HepG2 (cell line): ENCODE measurements around the gene HSDL1. TPM values are rescaled to one million over a fixed set of nuclear protein-coding genes. Genes with fewer than 3 reads are reported as not detected.

Experiments used
- EEA1 ChIP-seq: sonication (generic); formaldehyde crosslinking; IDR thresholded peaks from 2 replicates; pipeline ENCODE4 v1.5.1; 2020; ENCODE audit warnings: mild to moderate bottlenecking, missing genetic modification reagents, borderline replicate concordance
- ETV5 ChIP-seq: IDR thresholded peaks from 2 replicates; pipeline ENCODE4 v1.6.1; 2018; ENCODE audit warnings: missing biosample characterization, missing genetic modification reagents, inconsistent platforms, borderline replicate concordance
- GZF1 ChIP-seq: sonication (generic); formaldehyde crosslinking; IDR thresholded peaks from 2 replicates; pipeline ENCODE4 v1.5.1; 2020; ENCODE audit warnings: mild to moderate bottlenecking, missing genetic modification reagents
- MTA3 ChIP-seq: sonication (generic); formaldehyde crosslinking; IDR thresholded peaks from 2 replicates; pipeline ENCODE4 v1.4.0; 2020; ENCODE audit warnings: missing genetic modification reagents
- RARG ChIP-seq: sonication (generic); formaldehyde crosslinking; IDR thresholded peaks from 2 replicates; pipeline ENCODE4 v1.4.0; 2020; ENCODE audit warnings: low read depth, mild to moderate bottlenecking, missing genetic modification reagents
- SAP130 ChIP-seq: IDR thresholded peaks from 2 replicates; pipeline ENCODE4 v1.6.1; 2016; ENCODE audit warnings: low read depth
- XBP1 ChIP-seq: sonication (generic); formaldehyde crosslinking; IDR thresholded peaks from 2 replicates; pipeline ENCODE4 v1.5.0; 2020; ENCODE audit warnings: missing genetic modification reagents
- ZBTB42 ChIP-seq: sonication (generic); formaldehyde crosslinking; IDR thresholded peaks from 2 replicates; pipeline ENCODE4 v1.5.0; 2020; ENCODE audit warnings: mild to moderate bottlenecking, missing genetic modification reagents
- ZFP37 ChIP-seq: sonication (generic); formaldehyde crosslinking; IDR thresholded peaks from 2 replicates; pipeline ENCODE4 v1.4.0; 2020; ENCODE audit warnings: missing genetic modification reagents, borderline replicate concordance
- ZNF143 ChIP-seq: sonication (generic); formaldehyde crosslinking; IDR thresholded peaks from 2 replicates; pipeline ENCODE4 v1.4.0; 2020; ENCODE audit warnings: missing genetic modification reagents
- ZNF3 ChIP-seq: IDR thresholded peaks from 2 replicates; pipeline ENCODE4 v1.7.0; 2017; ENCODE audit warnings: inconsistent platforms
- polyA plus RNA-seq, 8 experiments: library from polyadenylated mRNA; depleted of rRNA in 3 of 8; stranded (reverse) in 7 of 8; unstranded in 1 of 8; fragments of >200 nt; fragmentation: Illumina TruSeq in 4 of 8; extraction: Trizol in 4 of 8; gene quantifications; 2 replicates each; pipeline versions ENCODE4 v1.2.1 to v1.2.3, GENCODE V29; 2011 to 2016; ENCODE audit warnings: low read depth in 4 of 8, missing spikeins in 1 of 8, mixed read lengths in 1 of 8; ENCODE audit not compliant: insufficient read depth in 1 of 8
- total RNA-seq, 5 experiments: library from RNA; depleted of rRNA; stranded (reverse); fragments of >200 nt; fragmentation: Illumina TruSeq; extraction: Trizol; gene quantifications; 2 replicates each; pipeline ENCODE4 v1.2.3, GENCODE V29; 2016; ENCODE audit warnings: low read depth in 1 of 5
- TF ChIP-seq, protein P1 (sequence below): sonication (generic); formaldehyde crosslinking; conservative IDR thresholded peaks from 2 replicates; pipeline ENCODE4 v1.4.0; 2020; ENCODE audit warnings: missing genetic modification reagents
- TF ChIP-seq, protein P2 (sequence below): sonication (generic); formaldehyde crosslinking; IDR thresholded peaks from 2 replicates; pipeline ENCODE4 v1.5.1; 2020; ENCODE audit warnings: mild to moderate bottlenecking, missing genetic modification reagents, borderline replicate concordance
- TF ChIP-seq, protein P3 (sequence below): sonication (generic); formaldehyde crosslinking; IDR thresholded peaks from 2 replicates; pipeline ENCODE4 v1.8.0; 2022; ENCODE audit warnings: missing genetic modification reagents, low read depth, mild to moderate bottlenecking, borderline replicate concordance
- TF ChIP-seq, protein P4 (sequence below): sonication (generic); IDR thresholded peaks from 2 replicates; pipeline ENCODE4 v1.6.1; 2016; ENCODE audit warnings: low read depth, borderline replicate concordance
- TF ChIP-seq, protein P5 (sequence below): sonication (generic); formaldehyde crosslinking; IDR thresholded peaks from 2 replicates; pipeline ENCODE4 v1.5.0; 2020; ENCODE audit warnings: missing genetic modification reagents, mild to moderate bottlenecking, borderline replicate concordance
- TF ChIP-seq, protein P6 (sequence below): IDR thresholded peaks from 2 replicates; pipeline ENCODE4 v1.4.0; 2020; ENCODE audit warnings: mild to moderate bottlenecking, missing genetic modification reagents
- TF ChIP-seq, protein P7 (sequence below): sonication (generic); formaldehyde crosslinking; IDR thresholded peaks from 2 replicates; pipeline ENCODE4 v1.8.0; 2022; ENCODE audit warnings: missing genetic modification reagents, mild to moderate bottlenecking, inconsistent platforms, borderline replicate concordance

Gene HSDL1
- total and polyA plus RNA-seq, 2 of the 13 experiments (the other 11 are each of a cell fraction or from before 2014, with no cell fraction given): 49.2 to 49.7 TPM

DNA sequence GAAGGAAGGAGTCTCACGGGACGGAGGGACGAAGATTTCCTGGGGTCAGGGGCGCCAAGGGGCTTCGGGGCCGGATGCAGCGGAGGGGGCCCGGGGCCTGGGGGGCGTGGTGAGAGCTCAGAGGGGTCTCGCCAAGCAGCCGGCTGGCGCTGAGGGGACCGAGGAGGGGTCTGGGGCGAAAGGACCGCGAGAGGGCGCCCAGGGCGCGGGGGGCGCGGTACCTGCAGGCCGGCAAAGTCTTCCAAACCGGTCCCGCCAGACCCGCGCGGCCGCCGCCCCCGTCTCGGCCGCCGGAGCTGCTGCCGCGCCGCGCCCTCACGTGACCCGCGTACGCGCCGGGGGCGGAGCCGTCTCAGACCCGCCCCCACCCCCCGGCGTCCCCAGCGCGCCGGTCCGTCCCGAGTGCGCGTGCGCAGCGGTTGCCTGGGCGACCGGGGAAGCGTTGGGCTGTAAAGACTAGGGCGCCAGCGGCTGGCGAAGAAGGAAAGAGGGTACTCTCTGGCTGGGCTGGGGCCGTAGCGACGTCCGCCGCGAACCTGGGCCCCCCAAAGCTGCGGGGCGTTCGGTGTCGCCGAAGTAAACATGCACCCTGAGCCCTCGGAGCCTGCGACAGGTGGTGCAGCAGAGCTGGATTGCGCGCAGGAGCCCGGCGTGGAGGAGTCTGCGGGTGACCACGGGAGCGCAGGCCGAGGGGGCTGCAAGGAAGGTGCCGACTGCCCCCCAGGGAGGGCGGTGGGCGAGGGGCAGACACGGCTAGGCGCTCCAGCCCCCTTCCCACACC lies at the start of gene HSDL1, which contains the start of gene DNAAF1 (continued):
- TF ChIP-seq ZFP37 (no peak), ZNF3 (CRISPR knock-in tag) (no peak), GZF1 (no peak), MTA3 (CRISPR knock-in tag) (no peak), XBP1 (CRISPR knock-in tag) (no peak), ETV5 (CRISPR knock-in tag) (no peak), ZNF143 (CRISPR knock-in tag) (peak; percentile 75), ZBTB42 (CRISPR knock-in tag) (no peak), EEA1 (peak; percentile 85; the same call in 1 of the 2 replicates), RARG (CRISPR knock-in tag) (no peak), SAP130 (CRISPR knock-in tag) (peak; percentile 99)
- TF ChIP-seq, protein P1, sequence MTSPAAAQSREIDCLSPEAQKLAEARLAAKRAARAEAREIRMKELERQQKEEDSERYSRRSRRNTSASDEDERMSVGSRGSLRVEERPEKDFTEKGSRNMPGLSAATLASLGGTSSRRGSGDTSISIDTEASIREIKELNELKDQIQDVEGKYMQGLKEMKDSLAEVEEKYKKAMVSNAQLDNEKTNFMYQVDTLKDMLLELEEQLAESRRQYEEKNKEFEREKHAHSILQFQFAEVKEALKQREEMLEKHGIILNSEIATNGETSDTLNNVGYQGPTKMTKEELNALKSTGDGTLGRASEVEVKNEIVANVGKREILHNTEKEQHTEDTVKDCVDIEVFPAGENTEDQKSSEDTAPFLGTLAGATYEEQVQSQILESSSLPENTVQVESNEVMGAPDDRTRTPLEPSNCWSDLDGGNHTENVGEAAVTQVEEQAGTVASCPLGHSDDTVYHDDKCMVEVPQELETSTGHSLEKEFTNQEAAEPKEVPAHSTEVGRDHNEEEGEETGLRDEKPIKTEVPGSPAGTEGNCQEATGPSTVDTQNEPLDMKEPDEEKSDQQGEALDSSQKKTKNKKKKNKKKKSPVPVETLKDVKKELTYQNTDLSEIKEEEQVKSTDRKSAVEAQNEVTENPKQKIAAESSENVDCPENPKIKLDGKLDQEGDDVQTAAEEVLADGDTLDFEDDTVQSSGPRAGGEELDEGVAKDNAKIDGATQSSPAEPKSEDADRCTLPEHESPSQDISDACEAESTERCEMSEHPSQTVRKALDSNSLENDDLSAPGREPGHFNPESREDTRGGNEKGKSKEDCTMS (CRISPR knock-in tag): no peak
- TF ChIP-seq, protein P2, sequence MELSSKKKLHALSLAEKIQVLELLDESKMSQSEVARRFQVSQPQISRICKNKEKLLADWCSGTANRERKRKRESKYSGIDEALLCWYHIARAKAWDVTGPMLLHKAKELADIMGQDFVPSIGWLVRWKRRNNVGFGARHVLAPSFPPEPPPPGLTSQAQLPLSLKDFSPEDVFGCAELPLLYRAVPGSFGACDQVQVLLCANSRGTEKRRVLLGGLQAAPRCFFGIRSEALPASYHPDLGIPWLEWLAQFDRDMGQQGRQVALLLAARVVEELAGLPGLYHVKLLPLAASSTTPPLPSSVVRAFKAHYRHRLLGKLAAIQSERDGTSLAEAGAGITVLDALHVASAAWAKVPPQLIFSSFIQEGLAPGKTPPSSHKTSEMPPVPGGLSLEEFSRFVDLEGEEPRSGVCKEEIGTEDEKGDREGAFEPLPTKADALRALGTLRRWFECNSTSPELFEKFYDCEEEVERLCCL: no peak
- TF ChIP-seq, protein P3, sequence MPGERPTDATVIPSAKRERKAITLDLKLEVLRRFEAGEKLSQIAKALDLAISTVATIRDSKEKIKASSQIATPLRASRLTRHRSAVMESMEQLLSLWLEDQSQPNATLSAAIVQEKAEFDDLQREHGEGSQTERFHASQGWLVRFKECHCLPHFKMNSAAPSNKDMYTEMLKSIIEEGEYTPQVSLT (CRISPR knock-in tag): no peak
- TF ChIP-seq, protein P4, sequence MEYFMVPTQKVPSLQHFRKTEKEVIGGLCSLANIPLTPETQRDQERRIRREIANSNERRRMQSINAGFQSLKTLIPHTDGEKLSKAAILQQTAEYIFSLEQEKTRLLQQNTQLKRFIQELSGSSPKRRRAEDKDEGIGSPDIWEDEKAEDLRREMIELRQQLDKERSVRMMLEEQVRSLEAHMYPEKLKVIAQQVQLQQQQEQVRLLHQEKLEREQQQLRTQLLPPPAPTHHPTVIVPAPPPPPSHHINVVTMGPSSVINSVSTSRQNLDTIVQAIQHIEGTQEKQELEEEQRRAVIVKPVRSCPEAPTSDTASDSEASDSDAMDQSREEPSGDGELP: no peak
- TF ChIP-seq, protein P5, sequence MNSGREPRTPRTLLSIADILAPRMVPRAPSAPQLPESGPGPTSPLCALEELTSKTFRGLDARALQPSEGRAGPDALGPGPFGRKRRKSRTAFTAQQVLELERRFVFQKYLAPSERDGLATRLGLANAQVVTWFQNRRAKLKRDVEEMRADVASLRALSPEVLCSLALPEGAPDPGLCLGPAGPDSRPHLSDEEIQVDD: no peak
- TF ChIP-seq, protein P6, sequence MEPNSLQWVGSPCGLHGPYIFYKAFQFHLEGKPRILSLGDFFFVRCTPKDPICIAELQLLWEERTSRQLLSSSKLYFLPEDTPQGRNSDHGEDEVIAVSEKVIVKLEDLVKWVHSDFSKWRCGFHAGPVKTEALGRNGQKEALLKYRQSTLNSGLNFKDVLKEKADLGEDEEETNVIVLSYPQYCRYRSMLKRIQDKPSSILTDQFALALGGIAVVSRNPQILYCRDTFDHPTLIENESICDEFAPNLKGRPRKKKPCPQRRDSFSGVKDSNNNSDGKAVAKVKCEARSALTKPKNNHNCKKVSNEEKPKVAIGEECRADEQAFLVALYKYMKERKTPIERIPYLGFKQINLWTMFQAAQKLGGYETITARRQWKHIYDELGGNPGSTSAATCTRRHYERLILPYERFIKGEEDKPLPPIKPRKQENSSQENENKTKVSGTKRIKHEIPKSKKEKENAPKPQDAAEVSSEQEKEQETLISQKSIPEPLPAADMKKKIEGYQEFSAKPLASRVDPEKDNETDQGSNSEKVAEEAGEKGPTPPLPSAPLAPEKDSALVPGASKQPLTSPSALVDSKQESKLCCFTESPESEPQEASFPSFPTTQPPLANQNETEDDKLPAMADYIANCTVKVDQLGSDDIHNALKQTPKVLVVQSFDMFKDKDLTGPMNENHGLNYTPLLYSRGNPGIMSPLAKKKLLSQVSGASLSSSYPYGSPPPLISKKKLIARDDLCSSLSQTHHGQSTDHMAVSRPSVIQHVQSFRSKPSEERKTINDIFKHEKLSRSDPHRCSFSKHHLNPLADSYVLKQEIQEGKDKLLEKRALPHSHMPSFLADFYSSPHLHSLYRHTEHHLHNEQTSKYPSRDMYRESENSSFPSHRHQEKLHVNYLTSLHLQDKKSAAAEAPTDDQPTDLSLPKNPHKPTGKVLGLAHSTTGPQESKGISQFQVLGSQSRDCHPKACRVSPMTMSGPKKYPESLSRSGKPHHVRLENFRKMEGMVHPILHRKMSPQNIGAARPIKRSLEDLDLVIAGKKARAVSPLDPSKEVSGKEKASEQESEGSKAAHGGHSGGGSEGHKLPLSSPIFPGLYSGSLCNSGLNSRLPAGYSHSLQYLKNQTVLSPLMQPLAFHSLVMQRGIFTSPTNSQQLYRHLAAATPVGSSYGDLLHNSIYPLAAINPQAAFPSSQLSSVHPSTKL (CRISPR knock-in tag): no peak
- TF ChIP-seq, protein P7, sequence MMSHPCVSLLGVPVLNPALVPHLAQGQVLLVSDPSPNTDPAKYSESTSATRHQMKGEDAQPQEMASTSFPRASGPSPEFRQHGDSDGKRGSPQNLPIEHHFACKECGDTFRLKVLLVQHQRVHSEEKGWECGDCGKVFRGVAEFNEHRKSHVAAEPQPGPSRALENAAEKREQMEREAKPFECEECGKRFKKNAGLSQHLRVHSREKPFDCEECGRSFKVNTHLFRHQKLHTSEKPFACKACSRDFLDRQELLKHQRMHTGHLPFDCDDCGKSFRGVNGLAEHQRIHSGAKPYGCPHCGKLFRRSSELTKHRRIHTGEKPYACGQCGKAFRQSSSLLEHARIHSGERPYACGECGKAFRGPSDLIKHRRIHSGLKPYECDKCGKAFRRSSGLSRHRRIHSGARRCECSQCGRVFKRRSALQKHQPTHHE (CRISPR knock-in tag): no peak
